T-helper 22 cell (primary cell): ENCODE results near the gene EPHX1.
A peak's percentile ranks its signal among the peaks of the same experiment; 100 is the strongest.
"Not testable (repeated sequence)": the region's sequence is repeated elsewhere in the genome, so short reads cannot be mapped to it uniquely, and the experiment has no call there.

Source experiments
- DNase-seq: peaks from one replicate; pipeline ENCODE4 v3.0.0-alpha.2; 2020; ENCODE audit warnings: low read depth

The EPHX1 gene

GRCh38 chr1:225809842-225810578, at the start of gene EPHX1:
Gene EPHX1 (plus strand): TSS chr1:225810124. CDS start chr1:225828730, 18,606 bp downstream.
- peak; percentile 12 for DNase-seq

GRCh38 chr1:225760531-225760930, 49.4 kb upstream of the EPHX1 start:
- DNase-seq = no peak

GRCh38 chr1:225761395-225761794, 48.5 kb upstream of the EPHX1 start:
- not testable (repeated sequence) for DNase-seq

- DNase-seq = no peak
Measured at GRCh38 chr1:225762002-225762441, 47.9 kb upstream of the EPHX1 start.

- no peak for DNase-seq
Measured at GRCh38 chr1:225762444-225762843, 47.5 kb upstream of the EPHX1 start.

GRCh38 chr1:225763716-225764548, 46.0 kb upstream of the EPHX1 start:
- no peak for DNase-seq

- no peak for DNase-seq
Measured at GRCh38 chr1:225765982-225766674, 43.8 kb upstream of the EPHX1 start.

GRCh38 chr1:225766967-225767633, 42.8 kb upstream of the EPHX1 start:
- no peak for DNase-seq

- no peak for DNase-seq
Measured at GRCh38 chr1:225767634-225768540, 42.0 kb upstream of the EPHX1 start.

- no peak for DNase-seq
Measured at GRCh38 chr1:225768662-225769426, 41.1 kb upstream of the EPHX1 start.

- DNase-seq = no peak
Measured at GRCh38 chr1:225769687-225770086, 40.2 kb upstream of the EPHX1 start.

GRCh38 chr1:225770561-225771248, 39.2 kb upstream of the EPHX1 start:
- DNase-seq = no peak

GRCh38 chr1:225771661-225772322, 38.1 kb upstream of the EPHX1 start:
- no peak for DNase-seq

GRCh38 chr1:225772323-225772768, 37.6 kb upstream of the EPHX1 start:
- no peak for DNase-seq

GRCh38 chr1:225772848-225773247, 37.1 kb upstream of the EPHX1 start:
- no peak for DNase-seq

- no peak for DNase-seq
Measured at GRCh38 chr1:225774281-225775147, 35.4 kb upstream of the EPHX1 start.

- no peak for DNase-seq
Measured at GRCh38 chr1:225776294-225776693, 33.6 kb upstream of the EPHX1 start.

- DNase-seq = no peak
Measured at GRCh38 chr1:225777058-225777582, 32.8 kb upstream of the EPHX1 start.
